NOMO-1 treated with DMSO at 0.1 percent for 48 hours (cell line): Measurements from ENCODE around the gene GADD45A.

Source experiments
- DNase-seq: peaks from one replicate; lab custom pipeline; 2025; ENCODE audit not compliant: unreplicated experiment; lab: John Stamatoyannopoulos, UW

GADD45A gene

GRCh38 chr1:67666636-67667035, 18.4 kb upstream of the GADD45A start:
- no peak for DNase-seq

- no peak for DNase-seq
These were observed 16.3 kb upstream of the GADD45A start for GRCh38 chr1:67668660-67669059.

- no peak for DNase-seq
These were observed 12.7 kb upstream of the GADD45A start for GRCh38 chr1:67672260-67672803.

GRCh38 chr1:67673468-67674201, 11.4 kb upstream of the GADD45A start:
- DNase-seq: no peak

- no peak for DNase-seq
These were observed 10.6 kb upstream of the GADD45A start for GRCh38 chr1:67674260-67675011.

- no peak for DNase-seq
These were observed 9.2 kb upstream of the GADD45A start for GRCh38 chr1:67675800-67676199.

- DNase-seq: no peak
These were observed 8.7 kb upstream of the GADD45A start for GRCh38 chr1:67676287-67676686.

GRCh38 chr1:67676946-67677345, 8.1 kb upstream of the GADD45A start:
- no peak for DNase-seq

GRCh38 chr1:67677408-67677807, 7.6 kb upstream of the GADD45A start:
- DNase-seq: no peak

- DNase-seq: no peak
These were observed 7.1 kb upstream of the GADD45A start for GRCh38 chr1:67677930-67678329.

GRCh38 chr1:67679691-67680090, 5.3 kb upstream of the GADD45A start:
- DNase-seq: no peak

GRCh38 chr1:67680486-67680885, 4.5 kb upstream of the GADD45A start:
- DNase-seq: no peak

GRCh38 chr1:67682659-67683197, 2.3 kb upstream of the GADD45A start:
- peak; percentile 16 for DNase-seq

GRCh38 chr1:67683316-67683715, 1.7 kb upstream of the GADD45A start:
- DNase-seq: peak; percentile 13

GRCh38 chr1:67683766-67684525, 1.1 kb upstream of the GADD45A start:
- no peak for DNase-seq

GRCh38 chr1:67684526-67685066, 405 bp upstream of the GADD45A start:
- no peak for DNase-seq

GRCh38 chr1:67685558-67686266, 711 bp downstream of the GADD45A start:
- peak; percentile 9 for DNase-seq

GRCh38 chr1:67686267-67687197, 1.5 kb downstream of the GADD45A start:
- DNase-seq: peak; percentile 89

GRCh38 chr1:67687198-67687545, 2.2 kb downstream of the GADD45A start:
- DNase-seq: no peak
